Left lung (tissue), 10 donors: ENCODE data around the gene SHISA6. TPM values are rescaled to one million over a fixed set of nuclear protein-coding genes. Genes with fewer than 3 reads are reported as not detected.

Source experiments
- ATAC-seq: fragments of 200-7000 bp; cut with Tn5 transposase; one replicate; pipeline ENCODE4 v1.9.1; 2020; ENCODE audit warnings: moderate library complexity
- DNase-seq, 4 donors: peaks; one replicate each; pipeline ENCODE4 v3.0.0-alpha.2; 2013 to 2020
- H3K27ac ChIP-seq, 2 donors: fragments of 200-600 bp; sonication (generic) in 1 of 2; one replicate each; pipeline versions ENCODE4 v1.5.0 to v1.8.0; 2020 to 2021
- H3K27me3 ChIP-seq, 2 donors: fragments of 200-600 bp; sonication (generic) in 1 of 2; one replicate each; pipeline versions ENCODE4 v1.5.0 to v1.8.0; 2020 to 2021
- H3K36me3 ChIP-seq, 2 donors: fragments of 200-600 bp; sonication (generic) in 1 of 2; one replicate each; pipeline versions ENCODE4 v1.5.0 to v1.8.0; 2020 to 2021
- H3K4me1 ChIP-seq, 2 donors: fragments of 200-600 bp; one replicate each; pipeline ENCODE4 v1.8.0; 2021
- H3K4me3 ChIP-seq, 2 donors: fragments of 200-600 bp; sonication (generic) in 1 of 2; one replicate each; pipeline versions ENCODE4 v1.5.0 to v1.8.0; 2020 to 2021; ENCODE audit warnings: mild to moderate bottlenecking in 1 of 2
- H3K9me3 ChIP-seq, 2 donors: fragments of 200-600 bp; sonication (generic) in 1 of 2; one replicate each; pipeline versions ENCODE4 v1.5.0 to v1.8.0; 2020 to 2021
- CTCF ChIP-seq, 2 donors: fragments of 200-600 bp; sonication (generic) in 1 of 2; IDR thresholded peaks; one replicate each; pipeline versions ENCODE4 v1.5.0 to v1.8.0; 2021; ENCODE audit warnings: antibody characterized with exemption in 2 of 2
- intact Hi-C, 2 donors: fragments of 100-400 bp; cut with DNase I; formaldehyde crosslinking; loops; one replicate each; pipeline versions ENCODE4 v1.11.2 to v1.14.2; 2022
- polyA plus RNA-seq, 6 donors: library from polyadenylated mRNA; unstranded; fragments of 120-200 nt; gene quantifications; one replicate each; pipeline ENCODE4 v1.2.1, GENCODE V29; 2013; ENCODE audit not compliant: insufficient read length in 6 of 6
- total RNA-seq, 2 donors: library from RNA; stranded (reverse); fragmentation: NEBNext Ultra II Directional; extraction: Animal tissue kit (Norgen Biotek cat#: 25700); gene quantifications; one replicate each; pipeline ENCODE4 v1.2.1, GENCODE V29; 2021
- donor health status: DM: no; HTN: yes; CAD: no.
- donor health status: DM: no; HTN: no; CAD: no.

The SHISA6 gene
- total and polyA plus RNA-seq, 8 donors = 0.06 to 0.38 (median 0.19) TPM; not detected in 1

- H3K36me3 ChIP-seq = no peaks in the 10 kb centered on the region
- intact Hi-C loops = no loop called here
- H3K27me3 ChIP-seq = no peaks in the 10 kb centered on the region
- no peak for TF ChIP-seq CTCF (IDR thresholded peaks at IDR 0.05)
- no peak for ATAC-seq
- H3K27ac ChIP-seq = no peak overlapping the region
- H3K4me1 ChIP-seq = no peaks in the 10 kb centered on the region
- no peak overlapping the region for H3K4me3 ChIP-seq
- peaks cover 0 to 33% of the 10 kb centered on the region in 2 donors for H3K9me3 ChIP-seq
- DNase-seq = no peak
Observed at GRCh38 chr17:11430751-11431150, 189.7 kb downstream of the SHISA6 start.

GRCh38 chr17:11438673-11439072 lies 197.7 kb downstream of the SHISA6 start:
- H3K4me1 ChIP-seq = no peaks in the 10 kb centered on the region
- no peak for TF ChIP-seq CTCF (IDR thresholded peaks at IDR 0.05)
- ATAC-seq = no peak
- H3K9me3 ChIP-seq = peaks cover 0 to 5% of the 10 kb centered on the region in 2 donors
- H3K36me3 ChIP-seq = no peaks in the 10 kb centered on the region
- DNase-seq = no peak
- no peaks in the 10 kb centered on the region for H3K27me3 ChIP-seq
- no peak overlapping the region for H3K4me3 ChIP-seq
- intact Hi-C loops = no loop called here
- H3K27ac ChIP-seq = no peak overlapping the region

GRCh38 chr17:11441004-11441403 lies 200.0 kb downstream of the SHISA6 start:
- no peaks in the 10 kb centered on the region for H3K27me3 ChIP-seq
- H3K36me3 ChIP-seq = no peaks in the 10 kb centered on the region
- TF ChIP-seq CTCF (IDR thresholded peaks at IDR 0.05) = no peak
- no peaks in the 10 kb centered on the region for H3K4me1 ChIP-seq
- no peak overlapping the region for H3K27ac ChIP-seq
- ATAC-seq = no peak
- H3K9me3 ChIP-seq = peaks cover 0 to 4% of the 10 kb centered on the region in 2 donors
- intact Hi-C loops = no loop called here
- DNase-seq = no peak
- no peak overlapping the region for H3K4me3 ChIP-seq

GRCh38 chr17:11446316-11446715 lies 205.3 kb downstream of the SHISA6 start:
- Histone ChIP-seq H3K9me3 (peaks cover 0 to 7% of the 10 kb centered on the region in 2 donors), H3K27ac (no peak overlapping the region), H3K4me3 (no peak overlapping the region), H3K27me3 (no peaks in the 10 kb centered on the region), H3K4me1 (no peaks in the 10 kb centered on the region), H3K36me3 (no peaks in the 10 kb centered on the region)
- no peak for TF ChIP-seq CTCF (IDR thresholded peaks at IDR 0.05)
- intact Hi-C loops = no loop called here
- ATAC-seq (no peak), DNase-seq (no peak)

- no peaks in the 10 kb centered on the region for H3K4me1 ChIP-seq
- no peak for DNase-seq
- no peaks in the 10 kb centered on the region for H3K9me3 ChIP-seq
- no peak for TF ChIP-seq CTCF (IDR thresholded peaks at IDR 0.05)
- intact Hi-C loops = no loop called here
- H3K27me3 ChIP-seq = no peaks in the 10 kb centered on the region
- no peaks in the 10 kb centered on the region for H3K36me3 ChIP-seq
- no peak overlapping the region for H3K27ac ChIP-seq
- no peak for ATAC-seq
- no peak overlapping the region for H3K4me3 ChIP-seq
Observed at GRCh38 chr17:11454096-11454495, 213.1 kb downstream of the SHISA6 start.
